ENCODE results near the gene CORO1C.
"Not testable (repeated sequence)": the region's sequence is repeated elsewhere in the genome, so short reads cannot be mapped to it uniquely, and the experiment has no call there.

The CORO1C gene

DNA sequence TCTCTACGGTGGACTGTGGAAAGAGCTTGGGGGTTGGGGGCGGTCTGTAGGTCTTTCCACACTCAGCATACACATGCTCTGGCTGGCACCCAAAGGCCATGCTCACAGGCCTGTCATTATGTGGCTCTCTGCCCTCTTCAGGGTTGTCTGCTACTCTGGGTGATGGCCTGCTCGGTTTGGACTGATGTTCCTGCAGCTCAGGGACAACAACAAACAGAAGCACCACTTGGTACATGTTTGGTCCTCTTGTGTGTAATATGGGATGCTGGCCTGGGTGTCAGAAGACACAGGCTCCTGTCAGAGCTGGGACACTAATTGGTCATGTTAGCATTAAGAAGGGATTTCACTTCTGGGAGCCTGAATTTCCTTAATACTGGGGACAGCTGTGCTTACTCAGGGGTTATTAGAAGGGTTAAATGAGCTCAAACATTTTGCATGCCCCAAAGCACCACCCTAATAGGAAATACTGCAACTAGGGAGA, 64.9 kb downstream of the CORO1C start:
- DNase-seq (ENCODE audit: low read depth), result no peak
- TF ChIP-seq, protein P1, sequence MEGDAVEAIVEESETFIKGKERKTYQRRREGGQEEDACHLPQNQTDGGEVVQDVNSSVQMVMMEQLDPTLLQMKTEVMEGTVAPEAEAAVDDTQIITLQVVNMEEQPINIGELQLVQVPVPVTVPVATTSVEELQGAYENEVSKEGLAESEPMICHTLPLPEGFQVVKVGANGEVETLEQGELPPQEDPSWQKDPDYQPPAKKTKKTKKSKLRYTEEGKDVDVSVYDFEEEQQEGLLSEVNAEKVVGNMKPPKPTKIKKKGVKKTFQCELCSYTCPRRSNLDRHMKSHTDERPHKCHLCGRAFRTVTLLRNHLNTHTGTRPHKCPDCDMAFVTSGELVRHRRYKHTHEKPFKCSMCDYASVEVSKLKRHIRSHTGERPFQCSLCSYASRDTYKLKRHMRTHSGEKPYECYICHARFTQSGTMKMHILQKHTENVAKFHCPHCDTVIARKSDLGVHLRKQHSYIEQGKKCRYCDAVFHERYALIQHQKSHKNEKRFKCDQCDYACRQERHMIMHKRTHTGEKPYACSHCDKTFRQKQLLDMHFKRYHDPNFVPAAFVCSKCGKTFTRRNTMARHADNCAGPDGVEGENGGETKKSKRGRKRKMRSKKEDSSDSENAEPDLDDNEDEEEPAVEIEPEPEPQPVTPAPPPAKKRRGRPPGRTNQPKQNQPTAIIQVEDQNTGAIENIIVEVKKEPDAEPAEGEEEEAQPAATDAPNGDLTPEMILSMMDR (IDR thresholded peaks at IDR 0.05; ENCODE audit: insufficient read depth, low read depth, low read length, missing control alignments), result no peak
- no peak overlapping the region for H3K4me3 ChIP-seq (ENCODE audit: low read depth, low read length)

DNA sequence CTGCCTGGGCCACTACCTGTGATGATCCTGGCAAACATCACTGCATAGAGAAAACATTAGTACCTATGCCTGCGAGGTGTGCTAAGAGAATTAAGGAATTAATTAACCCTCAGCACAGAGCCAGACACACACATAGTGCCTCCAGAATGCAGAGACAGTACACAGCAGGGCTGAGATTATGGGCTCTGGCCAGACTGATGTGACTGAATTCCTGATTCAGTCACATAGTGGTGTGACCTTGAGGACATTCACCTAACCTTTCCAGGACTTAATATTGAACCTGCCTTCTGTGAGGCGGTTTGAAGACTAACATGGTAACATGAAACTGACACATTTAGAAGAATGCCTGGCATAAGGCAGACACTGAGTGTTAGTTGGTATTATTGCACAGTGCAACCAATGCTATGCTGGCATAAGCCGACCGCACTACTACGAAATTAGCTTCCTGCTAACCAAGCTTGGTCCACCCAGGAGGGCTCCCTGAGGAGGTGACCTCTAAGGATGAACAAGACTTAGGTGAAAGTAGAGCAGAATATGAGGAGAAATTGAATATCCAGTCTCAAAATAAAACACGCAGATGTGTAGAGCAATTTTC, 65.6 kb downstream of the CORO1C start:
- no peak for DNase-seq (ENCODE audit: low read depth)
- TF ChIP-seq, protein P1 (IDR thresholded peaks at IDR 0.05; ENCODE audit: insufficient read depth, low read depth, low read length, missing control alignments), result no peak
- no peak overlapping the region; the same call in 1 of the 2 replicates for H3K4me3 ChIP-seq (ENCODE audit: low read depth, low read length)

DNA sequence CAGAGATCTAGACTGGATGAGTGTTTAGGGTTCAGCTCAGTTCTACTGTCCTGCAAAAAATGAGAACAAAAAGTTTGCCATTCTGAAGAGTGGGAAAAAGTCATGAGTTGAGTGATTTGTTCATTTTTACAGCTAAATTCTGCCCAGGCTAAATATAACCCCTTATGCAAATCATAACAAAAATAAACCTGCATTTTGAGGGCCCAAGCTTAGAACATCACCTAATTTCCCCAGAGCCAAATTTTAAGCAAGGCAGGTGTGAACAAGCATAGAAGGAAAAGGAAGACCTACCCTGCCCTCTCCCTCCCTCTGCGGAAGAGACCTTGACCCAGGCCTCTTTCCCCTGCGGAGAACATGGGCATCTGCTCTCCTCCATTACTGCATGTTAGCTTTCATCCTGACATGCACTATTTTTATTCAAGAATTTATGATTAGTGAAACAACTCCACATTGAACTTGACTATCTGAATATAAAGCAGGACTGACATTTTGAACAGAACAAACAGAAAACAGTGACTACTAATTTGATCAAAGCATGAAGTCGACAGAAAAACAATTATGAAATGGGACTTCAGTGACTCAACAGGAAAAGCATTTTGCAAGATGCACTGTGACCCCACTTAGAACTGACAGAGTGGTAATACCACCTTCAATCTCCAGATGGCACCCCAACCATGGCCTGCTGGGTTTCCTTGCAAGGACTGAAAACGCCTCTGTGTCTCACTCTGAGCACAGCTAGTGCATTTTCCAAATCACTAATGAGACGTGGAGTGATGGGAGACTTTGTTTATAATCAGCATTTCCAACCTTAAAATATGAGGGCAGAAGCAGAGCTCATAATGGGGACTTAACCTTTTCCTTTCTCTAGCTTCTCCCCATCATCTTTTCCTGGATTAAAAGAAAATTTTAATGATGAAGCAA, 66.7 kb downstream of the CORO1C start:
- peak overlapping the region; percentile 4 for H3K4me3 ChIP-seq (ENCODE audit: low read depth, low read length)
- peak; percentile 95 for DNase-seq (ENCODE audit: low read depth)
- TF ChIP-seq, protein P1 (IDR thresholded peaks at IDR 0.05; ENCODE audit: insufficient read depth, low read depth, low read length, missing control alignments), result peak; percentile 92

DNA sequence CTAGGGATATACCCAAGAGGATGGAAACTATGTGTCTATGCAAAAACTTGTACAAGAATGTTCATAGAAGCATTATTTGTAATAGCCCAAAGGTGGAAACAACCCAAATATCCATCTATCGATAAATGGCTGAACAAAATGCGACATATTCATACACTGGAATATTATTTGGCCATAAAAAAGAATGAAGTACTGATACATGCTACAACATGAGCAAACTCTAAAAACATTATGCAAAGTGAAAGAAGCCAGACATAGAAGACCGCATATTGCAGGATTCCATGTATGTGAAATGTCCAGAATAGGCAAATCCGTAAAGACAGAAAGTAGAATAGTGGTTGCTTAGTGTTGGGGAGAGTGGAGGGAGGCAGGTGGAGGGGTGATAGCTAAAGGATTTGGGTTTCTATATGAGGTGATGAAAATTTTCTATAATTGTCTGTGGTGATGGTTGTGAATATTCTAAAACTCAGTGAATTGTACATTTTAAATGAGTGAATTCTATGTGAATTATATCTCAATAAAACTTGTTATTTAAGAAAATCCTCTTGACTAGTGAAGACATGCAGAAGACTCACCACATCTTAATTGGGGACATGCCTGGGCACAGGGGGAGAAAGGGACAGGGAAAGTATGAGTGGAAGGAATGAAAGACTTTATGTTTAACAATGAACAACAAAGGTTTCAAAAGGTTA, 67.8 kb downstream of the CORO1C start:
- TF ChIP-seq, protein P1 (IDR thresholded peaks at IDR 0.05; ENCODE audit: insufficient read depth, low read depth, low read length, missing control alignments), result no peak
- peak overlapping the region; percentile 4; the same call in 1 of the 2 replicates for H3K4me3 ChIP-seq (ENCODE audit: low read depth, low read length)
- no peak for DNase-seq (ENCODE audit: low read depth)

DNA sequence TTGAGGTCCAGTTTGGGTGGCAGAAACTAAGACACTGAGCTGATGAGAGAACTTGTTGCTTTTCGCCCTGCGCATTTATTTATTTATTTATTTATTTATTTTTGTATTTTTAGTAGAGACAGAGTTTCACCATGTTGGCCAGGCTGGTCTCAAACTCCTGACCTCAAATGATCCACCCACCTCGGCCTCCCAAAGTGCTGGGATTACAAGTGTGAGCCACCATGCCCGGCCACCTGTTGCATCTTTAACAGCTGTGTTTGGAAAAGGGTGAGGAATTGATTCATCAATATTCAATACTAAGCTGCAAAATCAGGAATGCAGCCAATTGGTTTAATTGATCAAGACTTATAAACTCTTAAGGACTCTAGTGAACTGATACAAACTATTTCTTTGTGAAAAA, 73.2 kb downstream of the CORO1C start:
- not testable (repeated sequence) for H3K4me3 ChIP-seq (ENCODE audit: low read depth, low read length); DNase-seq (ENCODE audit: low read depth)

DNA sequence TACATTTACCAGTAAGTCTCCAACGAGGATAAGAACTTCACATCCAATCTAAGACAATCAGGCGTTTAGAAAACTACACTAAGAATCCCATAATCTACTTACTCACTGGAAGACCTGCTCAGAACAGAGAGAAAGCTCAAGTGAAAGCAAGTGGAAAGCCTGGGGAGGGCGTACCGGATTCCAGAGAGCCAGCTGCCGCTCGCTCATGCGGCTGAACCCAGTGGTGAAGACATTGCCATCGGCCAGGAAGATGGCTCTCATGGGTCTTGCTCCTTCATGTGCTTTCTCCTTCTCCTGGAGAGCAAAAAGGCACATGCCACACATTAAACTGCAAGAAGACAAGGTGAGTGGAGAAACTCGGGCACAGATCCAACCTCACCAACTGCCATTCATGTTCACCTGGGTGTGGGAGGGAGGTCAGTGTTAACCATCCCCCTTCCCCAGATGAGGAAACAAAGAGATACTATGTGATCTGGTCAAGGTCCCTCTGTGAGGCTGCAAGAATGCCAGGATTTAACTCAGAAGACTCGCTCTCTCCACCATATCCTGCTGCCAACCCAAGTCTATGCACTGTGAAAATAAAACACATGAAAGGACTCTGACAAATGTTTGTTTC, 74.1 kb downstream of the CORO1C start:
- TF ChIP-seq, protein P1 (IDR thresholded peaks at IDR 0.05; ENCODE audit: insufficient read depth, low read depth, low read length, missing control alignments), result no peak
- DNase-seq (ENCODE audit: low read depth), result no peak
- no peak overlapping the region for H3K4me3 ChIP-seq (ENCODE audit: low read depth, low read length)

DNA sequence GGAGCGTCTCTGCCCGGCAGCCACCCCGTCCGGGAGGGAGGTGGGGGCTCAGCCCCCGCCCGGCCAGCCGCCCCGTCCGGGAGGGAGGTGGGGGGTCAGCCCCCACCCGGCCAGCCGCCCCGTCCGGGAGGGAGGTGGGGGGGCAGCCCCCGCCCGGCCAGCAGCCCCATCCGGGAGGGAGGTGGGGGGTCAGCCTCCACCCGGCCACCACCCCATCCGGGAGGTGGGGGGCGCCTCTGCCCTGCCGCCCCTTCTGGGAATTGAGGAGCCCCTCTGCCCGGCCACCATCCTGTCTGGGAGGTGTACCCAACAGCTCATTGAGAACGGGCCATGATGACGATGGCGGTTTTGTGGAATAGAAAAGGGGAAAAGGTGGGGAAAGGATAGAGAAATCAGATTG, 75.1 kb downstream of the CORO1C start:
- not testable (repeated sequence) for DNase-seq (ENCODE audit: low read depth); H3K4me3 ChIP-seq (ENCODE audit: low read depth, low read length)

DNA sequence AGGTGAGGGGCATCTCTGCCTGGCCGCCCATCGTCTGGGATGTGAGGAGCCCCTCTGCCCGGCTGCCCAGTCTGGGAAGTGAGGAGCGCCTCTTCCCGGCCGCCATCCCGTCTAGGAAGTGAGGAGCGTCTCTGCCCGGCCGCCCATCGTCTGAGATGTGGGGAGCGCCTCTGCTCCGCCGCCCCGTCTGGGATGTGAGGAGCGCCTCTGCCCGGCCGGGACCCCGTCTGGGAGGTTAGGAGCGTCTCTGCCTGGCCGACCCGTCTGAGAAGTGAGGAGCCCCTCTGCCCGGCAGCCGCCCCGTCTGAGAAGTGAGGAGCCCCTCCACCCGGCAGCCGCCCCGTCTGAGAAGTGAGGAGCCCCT, 75.5 kb downstream of the CORO1C start:
- DNase-seq (ENCODE audit: low read depth); H3K4me3 ChIP-seq (ENCODE audit: low read depth, low read length): not testable (repeated sequence)

DNA sequence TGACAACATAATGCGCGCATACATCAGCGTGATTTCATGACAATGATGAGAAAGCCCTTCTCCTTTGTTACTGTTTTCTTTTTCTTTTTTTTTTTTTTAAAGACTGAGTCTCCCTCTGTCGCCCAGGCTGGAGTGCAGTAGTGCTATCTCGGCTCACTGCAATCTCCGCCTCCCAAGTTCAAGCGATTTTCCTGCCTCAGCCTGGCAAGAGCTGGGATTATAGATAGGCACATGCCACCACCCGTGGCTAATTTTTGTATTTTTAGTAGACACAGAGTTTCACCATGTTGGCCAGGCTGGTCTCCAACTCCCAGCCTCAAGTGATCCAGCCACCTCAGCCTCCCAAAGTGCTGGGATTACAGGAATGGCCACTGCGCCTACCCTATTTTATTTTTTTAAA, 76.7 kb downstream of the CORO1C start:
- not testable (repeated sequence) for DNase-seq (ENCODE audit: low read depth); H3K4me3 ChIP-seq (ENCODE audit: low read depth, low read length)

All from GM12865 (cell line).